PC-9 (cell line): ENCODE data around the gene TENM4. TPM values are rescaled to one million over a fixed set of nuclear protein-coding genes. Genes with fewer than 3 reads are reported as not detected.

Experiments
- BruUV-seq: library from RNA; stranded (reverse); fragments of 400-500 nt; replicated peaks from 2 replicates; lab custom pipeline; 2021; lab: Mats Ljungman, UMichigan
- CTCF ChIA-PET: fragments of 300-600 bp; sonication (Branson Sonifier 250); formaldehyde crosslinking; loops from one replicate; lab custom pipeline; 2022; ENCODE audit warnings: antibody characterized with exemption; lab: Charles Lee
- POLR2A ChIA-PET: fragments of 300-600 bp; sonication (Branson Sonifier 250); formaldehyde crosslinking; loops from one replicate; lab custom pipeline; 2022; ENCODE audit warnings: antibody characterized with exemption; ENCODE audit not compliant: unreplicated experiment; lab: Charles Lee
- DNase-seq, 2 experiments: peaks; one replicate each; pipeline versions ENCODE4 v3.0.0 to v3.0.0-alpha.2; 2015 to 2022; ENCODE audit warnings: mixed read lengths in 1 of 2
- H2AFZ ChIP-seq: fragments of 200-600 bp; sonication (generic); 2 replicates; pipeline ENCODE4 v1.8.1; 2017; ENCODE audit warnings: antibody characterized with exemption
- H3F3A ChIP-seq: fragments of 200-600 bp; sonication (generic); 2 replicates; pipeline ENCODE4 v1.8.1; 2017; ENCODE audit warnings: antibody characterized with exemption, mild to moderate bottlenecking, low read depth; ENCODE audit not compliant: insufficient read depth
- H3K27ac ChIP-seq: fragments of 200-600 bp; sonication (generic); 2 replicates; pipeline ENCODE4 v1.6.1; 2016; ENCODE audit warnings: mixed run types
- H3K27me3 ChIP-seq: fragments of 200-600 bp; sonication (generic); 2 replicates; pipeline ENCODE4 v1.6.1; 2016; ENCODE audit warnings: low read depth, mixed run types; ENCODE audit not compliant: insufficient read depth
- H3K36me3 ChIP-seq: fragments of 200-600 bp; sonication (generic); 2 replicates; pipeline ENCODE4 v1.6.1; 2016; ENCODE audit warnings: low read depth, mixed run types
- H3K4me1 ChIP-seq: fragments of 200-600 bp; sonication (generic); replicated peaks from 2 replicates; pipeline ENCODE4 v1.6.1; 2016; ENCODE audit warnings: mixed run types; ENCODE audit not compliant: insufficient read depth
- H3K4me2 ChIP-seq: fragments of 200-600 bp; sonication (generic); 2 replicates; pipeline ENCODE4 v1.6.1; 2017; ENCODE audit warnings: mixed run types
- H3K4me3 ChIP-seq: fragments of 200-600 bp; sonication (generic); 2 replicates; pipeline ENCODE4 v1.6.1; 2016; ENCODE audit warnings: mixed run types
- H3K79me2 ChIP-seq: fragments of 200-600 bp; sonication (generic); 2 replicates; pipeline ENCODE4 v1.6.1; 2017; ENCODE audit warnings: low read depth, mixed run types
- H3K9me2 ChIP-seq: fragments of 200-600 bp; sonication (generic); 2 replicates; pipeline ENCODE4 v1.8.1; 2017; ENCODE audit warnings: mild to moderate bottlenecking; ENCODE audit not compliant: insufficient read depth
- H3K9me3 ChIP-seq: fragments of 200-600 bp; sonication (generic); 2 replicates; pipeline ENCODE4 v1.8.1; 2016; ENCODE audit warnings: low read depth; ENCODE audit not compliant: insufficient read depth
- H4K20me1 ChIP-seq: fragments of 200-600 bp; sonication (generic); 2 replicates; pipeline ENCODE4 v1.8.1; 2017; ENCODE audit not compliant: insufficient read depth
- EZH2 ChIP-seq: fragments of 200-600 bp; sonication (generic); IDR thresholded peaks from 2 replicates; pipeline ENCODE4 v1.8.0; 2017; ENCODE audit warnings: antibody characterized with exemption, low read depth
- intact Hi-C: fragments of 100-400 bp; cut with micrococcal nuclease; formaldehyde crosslinking; loops from one replicate; pipeline ENCODE4 v1.10.0; 2022; ENCODE audit not compliant: unreplicated experiment
- total RNA-seq: library from RNA; stranded (reverse); gene quantifications from 2 replicates; pipeline ENCODE4 v1.2.3, GENCODE V29; 2021
- TF ChIP-seq, protein P1 (sequence below): fragments of 200-600 bp; sonication (generic); conservative IDR thresholded peaks from 2 replicates; pipeline ENCODE4 v1.6.1; 2017; ENCODE audit warnings: mixed run types, antibody characterized with exemption, mild to moderate bottlenecking, moderate library complexity

The TENM4 gene
- total RNA-seq, 1 experiment from 2014 or later: not detected

- DNase-seq: no peak
- no peaks in the 10 kb centered on the region for H3K4me1 ChIP-seq
- ChIA-PET POLR2A (no interaction called here), CTCF (no interaction called here)
- no peak overlapping the region for H3K27ac ChIP-seq
- H3K4me2 ChIP-seq: no peak overlapping the region
- no peaks in the 10 kb centered on the region for H3K79me2 ChIP-seq
- BruUV-seq: no TSS peak
- intact Hi-C loops: no loop called here
- H3K9me3 ChIP-seq: no peaks in the 10 kb centered on the region
- TF ChIP-seq, protein P1, sequence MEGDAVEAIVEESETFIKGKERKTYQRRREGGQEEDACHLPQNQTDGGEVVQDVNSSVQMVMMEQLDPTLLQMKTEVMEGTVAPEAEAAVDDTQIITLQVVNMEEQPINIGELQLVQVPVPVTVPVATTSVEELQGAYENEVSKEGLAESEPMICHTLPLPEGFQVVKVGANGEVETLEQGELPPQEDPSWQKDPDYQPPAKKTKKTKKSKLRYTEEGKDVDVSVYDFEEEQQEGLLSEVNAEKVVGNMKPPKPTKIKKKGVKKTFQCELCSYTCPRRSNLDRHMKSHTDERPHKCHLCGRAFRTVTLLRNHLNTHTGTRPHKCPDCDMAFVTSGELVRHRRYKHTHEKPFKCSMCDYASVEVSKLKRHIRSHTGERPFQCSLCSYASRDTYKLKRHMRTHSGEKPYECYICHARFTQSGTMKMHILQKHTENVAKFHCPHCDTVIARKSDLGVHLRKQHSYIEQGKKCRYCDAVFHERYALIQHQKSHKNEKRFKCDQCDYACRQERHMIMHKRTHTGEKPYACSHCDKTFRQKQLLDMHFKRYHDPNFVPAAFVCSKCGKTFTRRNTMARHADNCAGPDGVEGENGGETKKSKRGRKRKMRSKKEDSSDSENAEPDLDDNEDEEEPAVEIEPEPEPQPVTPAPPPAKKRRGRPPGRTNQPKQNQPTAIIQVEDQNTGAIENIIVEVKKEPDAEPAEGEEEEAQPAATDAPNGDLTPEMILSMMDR: no peak
- TF ChIP-seq EZH2: no peak
- no peaks in the 10 kb centered on the region for H3K9me2 ChIP-seq
- H3K36me3 ChIP-seq: no peaks in the 10 kb centered on the region
- H4K20me1 ChIP-seq: no peaks in the 10 kb centered on the region
- no peaks in the 10 kb centered on the region for H3F3A ChIP-seq
- no peak overlapping the region for H3K4me3 ChIP-seq
- H3K27me3 ChIP-seq: peaks cover 71% of the 10 kb centered on the region
- H2AFZ ChIP-seq: no peak overlapping the region
Measured at GRCh38 chr11:78846269-78846668, 594.6 kb downstream of the TENM4 start.

- H3K27ac ChIP-seq: no peak overlapping the region
- no peak overlapping the region for H3K4me3 ChIP-seq
- no peaks in the 10 kb centered on the region for H3K79me2 ChIP-seq
- no peak for TF ChIP-seq EZH2
- TF ChIP-seq, protein P1: no peak
- no peak overlapping the region for H3K4me2 ChIP-seq
- DNase-seq: no peak
- no peaks in the 10 kb centered on the region for H3K4me1 ChIP-seq
- no peak overlapping the region for H2AFZ ChIP-seq
- CTCF ChIA-PET: no interaction called here
- no peaks in the 10 kb centered on the region for H3K9me3 ChIP-seq
- no TSS peak for BruUV-seq
- H4K20me1 ChIP-seq: no peaks in the 10 kb centered on the region
- peaks cover 64% of the 10 kb centered on the region for H3K27me3 ChIP-seq
- H3F3A ChIP-seq: no peaks in the 10 kb centered on the region
- POLR2A ChIA-PET: no interaction called here
- no peaks in the 10 kb centered on the region for H3K36me3 ChIP-seq
- no peaks in the 10 kb centered on the region for H3K9me2 ChIP-seq
- intact Hi-C loops: no loop called here
Measured at GRCh38 chr11:78845496-78845895, 595.3 kb downstream of the TENM4 start.

DNA sequence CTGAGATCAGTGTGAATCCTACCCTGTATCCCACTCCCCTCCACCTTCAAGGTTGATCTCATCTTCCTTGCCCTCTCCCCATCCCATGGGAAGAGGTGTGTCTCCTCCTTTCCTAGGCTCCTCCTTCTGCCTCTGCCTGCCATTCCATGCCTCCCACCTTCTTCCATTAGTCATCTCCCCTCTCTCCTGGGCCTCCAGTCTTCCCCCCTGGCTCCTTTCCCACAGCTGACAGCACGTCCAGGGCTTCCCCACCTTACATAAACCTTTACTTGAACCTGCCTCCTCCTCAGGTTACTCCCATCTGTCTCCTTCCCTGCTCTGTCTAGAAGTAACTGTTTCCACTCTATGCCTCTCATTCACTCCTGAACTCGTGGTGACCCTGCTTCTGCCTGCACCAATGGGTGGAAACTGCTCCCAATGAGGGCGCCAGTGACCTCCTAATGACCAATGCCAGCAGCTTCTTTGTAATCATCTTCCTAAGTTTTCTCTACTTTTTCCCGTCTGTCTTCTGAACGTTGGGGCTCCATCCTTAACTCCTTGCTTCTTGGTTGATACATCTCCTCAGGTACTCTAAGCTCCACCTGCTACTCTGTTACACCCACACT is 599.3 kb downstream of the TENM4 start:
- TF ChIP-seq, protein P1: no peak
- no peak for TF ChIP-seq EZH2
- no peaks in the 10 kb centered on the region for H3K9me3 ChIP-seq
- intact Hi-C loops: no loop called here
- no peaks in the 10 kb centered on the region for H3K4me1 ChIP-seq
- H3K36me3 ChIP-seq: no peaks in the 10 kb centered on the region
- no peaks in the 10 kb centered on the region for H4K20me1 ChIP-seq
- H3K4me2 ChIP-seq: no peak overlapping the region
- H3K9me2 ChIP-seq: no peaks in the 10 kb centered on the region
- H3K4me3 ChIP-seq: no peak overlapping the region
- H2AFZ ChIP-seq: no peak overlapping the region
- no peaks in the 10 kb centered on the region for H3F3A ChIP-seq
- no peak overlapping the region for H3K27ac ChIP-seq
- H3K79me2 ChIP-seq: no peaks in the 10 kb centered on the region
- BruUV-seq: no TSS peak
- H3K27me3 ChIP-seq: peaks cover 43% of the 10 kb centered on the region
- CTCF ChIA-PET: no interaction called here
- DNase-seq: no peak
- POLR2A ChIA-PET: no interaction called here
